A549 (cell line): ENCODE measurements around the gene ZFAND4. TPM values are rescaled to one million over a fixed set of nuclear protein-coding genes. Genes with fewer than 3 reads are reported as not detected.

Experiments used
- ATAC-seq, 2 experiments: fragments of 200-7000 bp in 1 of 2; fragments of >200 bp in 1 of 2; cut with Nextera tagmentation in 1 of 2; cut with Tn5 transposase in 1 of 2; 3 replicates each; pipeline versions ENCODE4 v1.8.0 to v1.9.1; 2018 to 2020; ENCODE audit warnings: mild to moderate bottlenecking in 1 of 2, moderate library complexity in 1 of 2
- CTCF ChIA-PET: fragments of 300-600 bp; sonication (Branson Sonifier 250); formaldehyde crosslinking; extraction: SDS; loops from one replicate; lab custom pipeline; 2021; ENCODE audit warnings: antibody characterized with exemption, inconsistent platforms; lab: Yijun Ruan, JAX
- POLR2A ChIA-PET: fragments of 350-600 bp; formaldehyde crosslinking; extraction: SDS; loops from one replicate; lab custom pipeline; 2021; ENCODE audit warnings: antibody characterized with exemption, inconsistent platforms; lab: Yijun Ruan, JAX
- DNase-seq, 2 experiments: peaks; one replicate each; pipeline versions ENCODE4 v3.0.0 to v3.0.0-alpha.2; 2011 to 2016; ENCODE audit warnings: low read depth in 1 of 2, low spot score in 1 of 2
- FAIRE-seq: peaks from 2 replicates; lab custom pipeline; 2011; peaks lifted over from hg19 to GRCh38; lab: Jason Lieb, UNC
- H3K27ac ChIP-seq, 2 experiments: fragments of >200 bp; sonication (Bioruptor Twin); formaldehyde crosslinking; 3 replicates each; pipeline ENCODE4 v1.5.1; 2016 to 2017
- H3K4me1 ChIP-seq: fragments of >200 bp; sonication (Bioruptor Twin); formaldehyde crosslinking; 3 replicates; pipeline ENCODE4 v1.6.1; 2016
- H3K4me2 ChIP-seq: fragments of >200 bp; sonication (Bioruptor Twin); formaldehyde crosslinking; 3 replicates; pipeline ENCODE4 v1.6.1; 2016
- H3K4me3 ChIP-seq: fragments of >200 bp; sonication (Bioruptor Twin); formaldehyde crosslinking; 3 replicates; pipeline ENCODE4 v1.5.1; 2016
- H3K9me3 ChIP-seq: fragments of >200 bp; sonication (Bioruptor Twin); formaldehyde crosslinking; 3 replicates; pipeline ENCODE4 v1.6.1; 2016
- CBX2 ChIP-seq: fragments of 200-600 bp; sonication (generic); IDR thresholded peaks from 2 replicates; pipeline ENCODE4 v1.6.1; 2016; ENCODE audit warnings: low read depth, mild to moderate bottlenecking, borderline replicate concordance
- CBX8 ChIP-seq: fragments of 200-600 bp; sonication (generic); IDR thresholded peaks from 2 replicates; pipeline ENCODE4 v1.6.1; 2016
- CTCF ChIP-seq: fragments of >200 bp; sonication (Bioruptor Twin); formaldehyde crosslinking; IDR thresholded peaks from 3 replicates; pipeline ENCODE4 v1.5.1; 2016
- E2F6 ChIP-seq: IDR thresholded peaks from 2 replicates; pipeline ENCODE4 v1.6.1; 2012; ENCODE audit warnings: low read depth, borderline replicate concordance
- EHMT2 ChIP-seq: fragments of 200-600 bp; sonication (generic); IDR thresholded peaks from 2 replicates; pipeline ENCODE4 v1.6.1; 2016; ENCODE audit warnings: antibody characterized with exemption, low read depth, mild to moderate bottlenecking, moderate library complexity
- FOSB ChIP-seq: fragments of 250-450 bp; sonication (Bioruptor Pico); IDR thresholded peaks from 2 replicates; pipeline ENCODE4 v1.5.0; 2020; ENCODE audit warnings: mild to moderate bottlenecking, moderate library complexity
- FOSL2 ChIP-seq, 2 experiments: fragments of 450-650 bp in 1 of 2; fragments of >200 bp in 1 of 2; sonication (Bioruptor Twin) in 1 of 2; formaldehyde crosslinking; IDR thresholded peaks; 2 replicates each; pipeline versions ENCODE4 v1.5.0 to v1.6.1; 2016 to 2020; ENCODE audit warnings: mild to moderate bottlenecking in 1 of 2, moderate library complexity in 1 of 2
- FOXS1 ChIP-seq: fragments of 250-450 bp; sonication (Bioruptor Pico); IDR thresholded peaks from 2 replicates; pipeline ENCODE4 v1.5.0; 2020; ENCODE audit warnings: mild to moderate bottlenecking, moderate library complexity
- GATA3 ChIP-seq: IDR thresholded peaks from 2 replicates; pipeline ENCODE4 v1.6.1; 2012; ENCODE audit warnings: borderline replicate concordance
- HES2 ChIP-seq: fragments of >200 bp; sonication (Bioruptor Twin); formaldehyde crosslinking; IDR thresholded peaks from 2 replicates; pipeline ENCODE4 v1.6.1; 2016
- HEYL ChIP-seq: fragments of 250-450 bp; sonication (Bioruptor Pico); IDR thresholded peaks from 2 replicates; pipeline ENCODE4 v1.8.0; 2021; ENCODE audit warnings: mild to moderate bottlenecking, moderate library complexity
- HOXB13 ChIP-seq: fragments of 250-450 bp; sonication (Bioruptor Pico); IDR thresholded peaks from 2 replicates; pipeline ENCODE4 v1.5.0; 2020; ENCODE audit warnings: low read depth, mild to moderate bottlenecking, moderate library complexity
- JUN ChIP-seq, 2 experiments: fragments of >200 bp; sonication (Bioruptor Twin); formaldehyde crosslinking; IDR thresholded peaks; 2 replicates in 1 of 2; 3 replicates in 1 of 2; pipeline ENCODE4 v1.6.1; 2016 to 2017
- KDM1A ChIP-seq: fragments of 200-600 bp; sonication (generic); IDR thresholded peaks from 2 replicates; pipeline ENCODE4 v1.6.1; 2016; ENCODE audit warnings: low read depth, mild to moderate bottlenecking
- KDM5A ChIP-seq: fragments of 200-600 bp; sonication (generic); IDR thresholded peaks from 2 replicates; pipeline ENCODE4 v1.6.1; 2016; ENCODE audit warnings: antibody characterized with exemption, mild to moderate bottlenecking
- MAFK ChIP-seq: fragments of 450-650 bp; IDR thresholded peaks from 2 replicates; pipeline ENCODE4 v1.6.1; 2014; ENCODE audit not compliant: partially characterized antibody
- MAZ ChIP-seq: fragments of 150-350 bp; IDR thresholded peaks from 2 replicates; pipeline ENCODE4 v1.6.1; 2014; ENCODE audit warnings: antibody characterized with exemption, low read depth, low read length, borderline replicate concordance
- MYC ChIP-seq: IDR thresholded peaks from 2 replicates; pipeline ENCODE4 v1.6.1; 2012; ENCODE audit warnings: mild to moderate bottlenecking, inconsistent platforms, low read length, improper control_type of control experiment, borderline replicate concordance
- NFE2L2 ChIP-seq: fragments of 150-350 bp; conservative IDR thresholded peaks from 2 replicates; pipeline ENCODE4 v1.6.1; 2014; ENCODE audit warnings: low read length
- RAD21 ChIP-seq, 2 experiments: fragments of >200 bp in 1 of 2; sonication (Bioruptor Twin) in 1 of 2; formaldehyde crosslinking in 1 of 2; IDR thresholded peaks in 1 of 2; conservative IDR thresholded peaks in 1 of 2; 2 replicates in 1 of 2; 3 replicates in 1 of 2; pipeline ENCODE4 v1.6.1; 2012 to 2018; ENCODE audit warnings: inconsistent platforms in 1 of 2
- RARB ChIP-seq: fragments of 250-450 bp; sonication (Bioruptor Pico); IDR thresholded peaks from 2 replicates; pipeline ENCODE4 v1.8.0; 2021; ENCODE audit warnings: mild to moderate bottlenecking, moderate library complexity
- RFX5 ChIP-seq: fragments of 450-650 bp; IDR thresholded peaks from 2 replicates; pipeline ENCODE4 v1.7.1; 2014; ENCODE audit warnings: antibody characterized with exemption, mild to moderate bottlenecking, moderate library complexity
- USF2 ChIP-seq: fragments of 450-650 bp; IDR thresholded peaks from 2 replicates; pipeline ENCODE4 v1.6.1; 2014; ENCODE audit warnings: antibody characterized with exemption
- ZC3H11A ChIP-seq: fragments of 450-650 bp; IDR thresholded peaks from 2 replicates; pipeline ENCODE4 v1.6.1; 2014; ENCODE audit warnings: antibody characterized with exemption, mild to moderate bottlenecking
- WGBS: methylation state at CpG from one replicate; pipeline ENCODE4 v1.1.6; 2017; ENCODE audit errors: missing lambda C conversion rate; 5-methylcytosine and 5-hydroxymethylcytosine counted together
- polyA plus RNA-seq, 4 experiments: library from polyadenylated mRNA; depleted of rRNA in 3 of 4; stranded (reverse); fragments of >200 nt; fragmentation: RNase III in 1 of 4; extraction: RNeasy Plus Mini Kit Qiagen cat#74134 plus additional on column Dnase treatment in 1 of 4; gene quantifications; 2 replicates in 3 of 4; 3 replicates in 1 of 4; pipeline ENCODE4 v1.2.3, GENCODE V29; 2011 to 2017

Gene ZFAND4
- polyA plus RNA-seq, 2 of the 4 experiments (the other 2 are of a cell fraction): 4.5 to 7.4 TPM

- TF ChIP-seq HEYL (CRISPR knock-in tag): no peak
- no peak for TF ChIP-seq GATA3
- TF ChIP-seq NFE2L2: no peak
- no peak for TF ChIP-seq FOSB
- TF ChIP-seq RFX5: no peak
- TF ChIP-seq EHMT2: no peak
- TF ChIP-seq HOXB13 (CRISPR knock-in tag): no peak
- no peak for TF ChIP-seq KDM1A
- TF ChIP-seq FOSL2 (IDR thresholded peaks at IDR 0.05): no peak
- no peak for TF ChIP-seq FOSL2 (CRISPR knock-in tag; IDR thresholded peaks at IDR 0.05)
- TF ChIP-seq MAZ: no peak
- no peak for TF ChIP-seq HES2
- TF ChIP-seq KDM5A: no peak
- Histone ChIP-seq H3K4me3 (no peak overlapping the region), H3K9me3 (no peaks in the 10 kb centered on the region), H3K4me1 (no peaks in the 10 kb centered on the region), H3K4me2 (no peak overlapping the region), H3K27ac (no peak overlapping the region)
- no peak for DNase-seq
- FAIRE-seq: no peak
- POLR2A ChIA-PET: no interaction called here
- WGBS: 67% methylated on average over 2 of the region's 2 CpGs
- ATAC-seq: no peak
- CTCF ChIA-PET: interaction anchor here (0.6 kb wide), 1 partner anchor 117 kb away, joined by 3 read pairs; no protein-coding TSS in a partner anchor
These were observed 25.5 kb downstream of the ZFAND4 start for GRCh38 chr10:45647118-45647517.

GRCh38 chr10:45646384-45647050 lies 26.1 kb downstream of the ZFAND4 start:
- no peaks in the 10 kb centered on the region for H3K4me1 ChIP-seq
- ChIA-PET POLR2A (no interaction called here), CTCF (interaction anchor here (0.6 kb wide), 1 partner anchor 116 kb away, joined by 3 read pairs; no protein-coding TSS in a partner anchor)
- no peak overlapping the region for H3K4me2 ChIP-seq
- no peak for FAIRE-seq
- no peak for TF ChIP-seq RARB (CRISPR knock-in tag)
- TF ChIP-seq HOXB13 (CRISPR knock-in tag): no peak
- TF ChIP-seq ZC3H11A: no peak
- no peak for TF ChIP-seq CBX2
- TF ChIP-seq USF2: no peak
- TF ChIP-seq E2F6: no peak
- TF ChIP-seq CBX8: no peak
- no peak for TF ChIP-seq CTCF
- TF ChIP-seq RAD21 (conservative IDR thresholded peaks at IDR 0.05 in 1 of 2, IDR thresholded peaks at IDR 0.05 in 1 of 2): no peak
- TF ChIP-seq JUN (IDR thresholded peaks at IDR 0.05): no peak
- no peak for TF ChIP-seq MYC
- no peak for TF ChIP-seq MAFK
- no peak for TF ChIP-seq MAZ
- TF ChIP-seq FOXS1 (CRISPR knock-in tag): no peak
- H3K27ac ChIP-seq: no peak overlapping the region
- ATAC-seq: no peak
- no peaks in the 10 kb centered on the region for H3K9me3 ChIP-seq
- H3K4me3 ChIP-seq: no peak overlapping the region
- DNase-seq: no peak
- WGBS: 79% methylated on average over 4 of the region's 4 CpGs
